HG02885 (cell line): ENCODE measurements around the gene SLC6A6.

Source experiments
- ATAC-seq: cut with Tn5 transposase; IDR thresholded peaks from one replicate; pipeline ENCODE4 v1.9.1; 2021; ENCODE audit warnings: mild to moderate bottlenecking; ENCODE audit not compliant: unreplicated experiment, poor library complexity

SLC6A6 gene

GRCh38 chr3:14494279-14494972, 92.0 kb downstream of the SLC6A6 start:
- no peak for ATAC-seq

- no peak for ATAC-seq
These were observed 92.5 kb downstream of the SLC6A6 start for GRCh38 chr3:14494973-14495300.

GRCh38 chr3:14496351-14496750, 93.9 kb downstream of the SLC6A6 start:
- ATAC-seq: no peak

- no peak for ATAC-seq
These were observed 94.9 kb downstream of the SLC6A6 start for GRCh38 chr3:14497321-14497720.

- no peak for ATAC-seq
These were observed 100.1 kb downstream of the SLC6A6 start for GRCh38 chr3:14502472-14502871.

- ATAC-seq: no peak
These were observed 100.8 kb downstream of the SLC6A6 start for GRCh38 chr3:14503033-14503705.

GRCh38 chr3:14503706-14504065, 101.3 kb downstream of the SLC6A6 start:
- ATAC-seq: no peak

- ATAC-seq: no peak
These were observed 102.8 kb downstream of the SLC6A6 start for GRCh38 chr3:14505001-14505802.

- ATAC-seq: no peak
These were observed 103.5 kb downstream of the SLC6A6 start for GRCh38 chr3:14505803-14506500.

- ATAC-seq: no peak
These were observed 104.4 kb downstream of the SLC6A6 start for GRCh38 chr3:14506626-14507304.

GRCh38 chr3:14507305-14507741, 104.9 kb downstream of the SLC6A6 start:
- ATAC-seq: no peak

GRCh38 chr3:14507757-14508504, 105.5 kb downstream of the SLC6A6 start:
- ATAC-seq: no peak

GRCh38 chr3:14508505-14508819, 106.1 kb downstream of the SLC6A6 start:
- no peak for ATAC-seq

GRCh38 chr3:14508966-14509795, 106.8 kb downstream of the SLC6A6 start:
- ATAC-seq: peak; percentile 65

- no peak for ATAC-seq
These were observed 107.3 kb downstream of the SLC6A6 start for GRCh38 chr3:14509796-14510100.

GRCh38 chr3:14510838-14511622, 108.6 kb downstream of the SLC6A6 start:
- ATAC-seq: no peak

- ATAC-seq: no peak
These were observed 109.3 kb downstream of the SLC6A6 start for GRCh38 chr3:14511623-14512280.
